Epithelial cell of proximal tubule (primary cell): ENCODE results near the gene GPN1. TPM values are rescaled to one million over a fixed set of nuclear protein-coding genes. Genes with fewer than 3 reads are reported as not detected.

ENCODE experiments used
- DNase-seq: peaks from one replicate; pipeline ENCODE4 v3.0.0-alpha.2; 2011; ENCODE audit warnings: low read depth
- H3K4me3 ChIP-seq: 2 replicates; pipeline ENCODE4 v1.5.1; 2011; ENCODE audit warnings: low read depth, mild to moderate bottlenecking, low read length
- CTCF ChIP-seq: conservative IDR thresholded peaks from 2 replicates; pipeline ENCODE4 v1.5.1; 2012; ENCODE audit warnings: low read depth, mild to moderate bottlenecking, low read length
- total RNA-seq: library from RNA; depleted of rRNA; stranded (reverse); fragments of >200 nt; gene quantifications from 2 replicates; pipeline ENCODE4 v1.2.3, GENCODE V29; 2015

The GPN1 gene
- total RNA-seq, 1 donor from 2014 or later: 45.3 TPM

- H3K4me3 ChIP-seq: no peak overlapping the region
- DNase-seq: no peak
- no peak for TF ChIP-seq CTCF
Observed at GRCh38 chr2:27647737-27648136, 18.9 kb downstream of the GPN1 start.

GRCh38 chr2:27651056-27651455 is 22.2 kb downstream of the GPN1 start:
- DNase-seq: no peak
- no peak overlapping the region for H3K4me3 ChIP-seq
- no peak for TF ChIP-seq CTCF

- DNase-seq: no peak
- no peak overlapping the region for H3K4me3 ChIP-seq
- no peak for TF ChIP-seq CTCF
Observed at GRCh38 chr2:27652341-27652740, 23.5 kb downstream of the GPN1 start.

GRCh38 chr2:27652790-27653189 is 23.9 kb downstream of the GPN1 start:
- no peak for TF ChIP-seq CTCF
- DNase-seq: no peak
- H3K4me3 ChIP-seq: no peak overlapping the region

- H3K4me3 ChIP-seq: no peak overlapping the region
- DNase-seq: peak; percentile 45
- TF ChIP-seq CTCF: no peak
Observed at GRCh38 chr2:27653397-27653796, 24.5 kb downstream of the GPN1 start.

GRCh38 chr2:27655155-27655951 is 26.5 kb downstream of the GPN1 start:
- TF ChIP-seq CTCF: no peak
- no peak overlapping the region for H3K4me3 ChIP-seq
- no peak for DNase-seq

- no peak overlapping the region for H3K4me3 ChIP-seq
- TF ChIP-seq CTCF: no peak
- no peak for DNase-seq
Observed at GRCh38 chr2:27661371-27661770, 32.5 kb downstream of the GPN1 start.
